K562 (cell line): ENCODE results near the gene HPS3. TPM values are rescaled to one million over a fixed set of nuclear protein-coding genes. Genes with fewer than 3 reads are reported as not detected.
A peak's percentile ranks its signal among the peaks of the same experiment; 100 is the strongest.

Experiments used
- BCOR ChIP-seq: fragments of 450-650 bp; IDR thresholded peaks from 2 replicates; pipeline ENCODE4 v1.6.1; 2016
- CC2D1A ChIP-seq: fragments of 450-650 bp; IDR thresholded peaks from 2 replicates; pipeline ENCODE4 v1.6.1; 2017; ENCODE audit warnings: mild to moderate bottlenecking
- CCNT2 ChIP-seq: IDR thresholded peaks from 2 replicates; pipeline ENCODE4 v1.6.1; 2011; ENCODE audit warnings: borderline replicate concordance, low read depth, mild to moderate bottlenecking, moderate library complexity, mixed read lengths, low read length; ENCODE audit not compliant: insufficient read length; ENCODE audit errors: extremely low read depth
- GATAD2A ChIP-seq: fragments of 450-650 bp; IDR thresholded peaks from 2 replicates; pipeline ENCODE4 v1.6.1; 2017
- GTF2E2 ChIP-seq: fragments of 200-800 bp; sonication (Bioruptor generic); IDR thresholded peaks from 2 replicates; pipeline ENCODE4 v1.6.1; 2016; ENCODE audit warnings: missing genetic modification characterization, missing compliant biosample characterization
- HDGF ChIP-seq: fragments of 450-650 bp; IDR thresholded peaks from 2 replicates; pipeline ENCODE4 v1.6.1; 2016
- HINFP ChIP-seq: fragments of 450-650 bp; conservative IDR thresholded peaks from 2 replicates; pipeline ENCODE4 v1.6.1; 2016; ENCODE audit warnings: missing genetic modification characterization, low read depth, mild to moderate bottlenecking, control low read depth, missing compliant biosample characterization
- KAT2B ChIP-seq: IDR thresholded peaks from one replicate; pipeline ENCODE4 v1.6.1; 2012; ENCODE audit warnings: low read depth, mild to moderate bottlenecking, control low read depth, inconsistent platforms, low read length, moderate library complexity
- KLF16 ChIP-seq: IDR thresholded peaks from 2 replicates; pipeline ENCODE4 v1.6.1; 2016; ENCODE audit warnings: antibody characterized with exemption
- MCM5 ChIP-seq: fragments of 450-650 bp; IDR thresholded peaks from 2 replicates; pipeline ENCODE4 v1.6.1; 2016; ENCODE audit warnings: low read depth
- MTA3 ChIP-seq: fragments of 450-650 bp; formaldehyde crosslinking; IDR thresholded peaks from 2 replicates; pipeline ENCODE4 v1.6.1; 2017; ENCODE audit warnings: mild to moderate bottlenecking, borderline replicate concordance
- NELFE ChIP-seq: IDR thresholded peaks from 2 replicates; pipeline ENCODE4 v1.6.1; 2011; ENCODE audit warnings: mild to moderate bottlenecking; ENCODE audit not compliant: insufficient read depth, insufficient read length
- NFE2L1 ChIP-seq: fragments of 450-650 bp; IDR thresholded peaks from 2 replicates; pipeline ENCODE4 v1.6.1; 2016; ENCODE audit warnings: missing genetic modification characterization, low read depth, mild to moderate bottlenecking, missing compliant biosample characterization, moderate library complexity, borderline replicate concordance
- PHF8 ChIP-seq: fragments of 200-600 bp; sonication (generic); IDR thresholded peaks from 2 replicates; pipeline ENCODE4 v1.6.1; 2012; ENCODE audit warnings: mixed run types, mild to moderate bottlenecking, inconsistent platforms, low read length, moderate library complexity, borderline replicate concordance
- POLR2AphosphoS5 ChIP-seq: IDR thresholded peaks from 2 replicates; pipeline ENCODE4 v1.6.1; 2011; ENCODE audit warnings: mild to moderate bottlenecking, low read depth, low read length, moderate library complexity; ENCODE audit not compliant: control insufficient read depth, insufficient read depth
- POLR2H ChIP-seq: IDR thresholded peaks from 2 replicates; pipeline ENCODE4 v1.6.1; 2016; ENCODE audit warnings: missing genetic modification characterization, low read depth, mild to moderate bottlenecking, control low read depth, missing compliant biosample characterization, moderate library complexity
- RBM17 ChIP-seq: fragments of 200-400 bp; formaldehyde crosslinking; IDR thresholded peaks from 2 replicates; pipeline ENCODE4 v1.6.1; 2017; ENCODE audit warnings: low read depth, mild to moderate bottlenecking, low read length, borderline replicate concordance
- SMAD4 ChIP-seq: fragments of 250-450 bp; sonication (Bioruptor Pico); conservative IDR thresholded peaks from 2 replicates; pipeline ENCODE4 v1.8.0; 2021; ENCODE audit warnings: inconsistent platforms, mild to moderate bottlenecking, moderate library complexity
- SUPT5H ChIP-seq: fragments of 450-650 bp; IDR thresholded peaks from 2 replicates; pipeline ENCODE4 v1.6.1; 2016
- TAF9B ChIP-seq: fragments of 450-650 bp; IDR thresholded peaks from 2 replicates; pipeline ENCODE4 v1.6.1; 2018; ENCODE audit warnings: mild to moderate bottlenecking; ENCODE audit not compliant: partially characterized antibody
- YY1 ChIP-seq, 3 experiments: IDR thresholded peaks; 2 replicates each; pipeline ENCODE4 v1.6.1; 2011; ENCODE audit warnings: low read length in 2 of 3, mild to moderate bottlenecking in 2 of 3, moderate library complexity in 2 of 3, borderline replicate concordance in 1 of 3, control low read depth in 1 of 3, low read depth in 1 of 3; ENCODE audit not compliant: insufficient read depth in 3 of 3, insufficient replicate concordance in 2 of 3, control insufficient read depth in 1 of 3, insufficient read length in 1 of 3; ENCODE audit errors: extremely low read depth in 1 of 3
- ZFP1 ChIP-seq: fragments of 450-650 bp; formaldehyde crosslinking; IDR thresholded peaks from 2 replicates; pipeline ENCODE4 v1.4.0; 2020; ENCODE audit warnings: mild to moderate bottlenecking, mixed read lengths
- ZNF23 ChIP-seq: fragments of 250-450 bp; sonication (Bioruptor Pico); IDR thresholded peaks from 2 replicates; pipeline ENCODE4 v1.4.0; 2020; ENCODE audit warnings: mild to moderate bottlenecking
- ZNF589 ChIP-seq: fragments of 200-800 bp; sonication (Bioruptor generic); IDR thresholded peaks from 2 replicates; pipeline ENCODE4 v1.6.1; 2016; ENCODE audit warnings: low read depth, missing genetic modification characterization, missing compliant biosample characterization
- polyA plus RNA-seq, 8 experiments: library from polyadenylated mRNA; depleted of rRNA in 4 of 8; stranded (reverse) in 5 of 8; unstranded in 3 of 8; fragments of >200 nt; fragmentation: Nextera tagmentation in 2 of 8; fragmentation: Illumina TruSeq in 1 of 8; extraction: Ambion mirVana in 2 of 8; extraction: Trizol in 1 of 8; gene quantifications; 2 replicates each; pipeline versions ENCODE4 v1.2.1 to v1.2.3, GENCODE V29; 2011 to 2014; ENCODE audit warnings: inconsistent platforms in 1 of 8, missing spikeins in 1 of 8
- total RNA-seq, 7 experiments: library from RNA; depleted of rRNA in 6 of 7; stranded (reverse); fragments of >200 nt in 6 of 7; fragmentation: Illumina TruSeq in 2 of 7; extraction: Trizol in 2 of 7; gene quantifications; 2 replicates each; pipeline versions ENCODE4 v1.2.1 to v1.2.3, GENCODE V29; 2011 to 2021; ENCODE audit warnings: low replicate concordance in 1 of 7
- TF ChIP-seq, protein P1 (sequence below), 3 experiments: IDR thresholded peaks in 2 of 3; conservative IDR thresholded peaks in 1 of 3; 2 replicates each; pipeline ENCODE4 v1.5.1; 2011 to 2012; ENCODE audit warnings: low read length in 3 of 3, mild to moderate bottlenecking in 3 of 3, control low read depth in 2 of 3, improper control_type of control experiment in 1 of 3, inconsistent platforms in 1 of 3, low read depth in 1 of 3, mixed read lengths in 1 of 3, moderate library complexity in 1 of 3; ENCODE audit not compliant: insufficient read depth in 2 of 3

HPS3 gene
- total and polyA plus RNA-seq, 9 of the 15 experiments (the other 6 are each of a cell fraction or from before 2014, with no cell fraction given), result 1.2 to 11.3 (median 7.6) TPM

DNA sequence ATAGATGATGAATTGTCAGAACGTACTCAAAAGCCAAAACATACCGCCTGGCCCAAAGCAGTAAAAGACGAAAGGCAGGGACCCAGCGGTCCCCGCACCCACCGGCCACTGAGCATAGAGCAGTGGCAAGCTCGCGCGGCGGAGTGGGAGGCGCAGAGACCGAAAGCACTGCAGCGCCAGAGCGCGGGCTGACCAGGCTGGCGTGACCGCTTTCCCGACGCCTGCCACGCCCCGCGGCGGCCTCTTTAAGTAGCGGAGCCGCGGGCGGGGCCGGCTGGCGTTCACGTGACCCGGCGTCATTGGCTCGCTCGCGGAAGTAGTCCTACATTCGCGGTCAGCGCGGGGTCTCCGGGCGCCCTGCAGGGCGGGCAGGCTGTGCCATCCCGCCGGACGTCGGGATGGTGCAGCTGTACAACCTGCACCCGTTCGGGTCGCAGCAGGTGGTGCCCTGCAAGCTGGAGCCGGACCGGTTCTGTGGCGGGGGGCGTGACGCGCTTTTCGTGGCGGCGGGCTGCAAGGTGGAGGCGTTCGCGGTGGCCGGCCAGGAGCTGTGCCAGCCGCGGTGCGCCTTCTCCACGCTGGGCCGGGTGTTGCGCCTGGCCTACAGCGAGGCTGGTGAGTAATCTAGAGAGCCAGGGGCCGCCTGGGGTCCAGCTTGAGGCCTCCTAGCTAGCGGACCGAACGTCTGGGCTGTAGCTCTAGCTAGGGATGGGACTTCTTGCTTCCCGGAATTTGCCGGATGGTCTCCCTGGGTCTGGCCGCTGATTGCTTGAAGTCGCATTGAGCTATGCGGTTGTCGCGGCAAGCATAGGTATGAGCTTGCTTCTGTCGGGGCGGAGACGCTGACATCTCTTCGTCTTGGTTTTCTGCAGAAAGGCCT, at the start of gene HPS3 (continued):
- TF ChIP-seq POLR2AphosphoS5 (peak; percentile 64; the same call in 1 of the 2 replicates), GTF2E2 (tag) (0 out of 2 replicates have a peak, but pooled peaks have one; percentile 26), NFE2L1 (tag) (no peak), MTA3 (peak; percentile 97), MCM5 (no peak), RBM17 (no peak), PHF8 (peak; percentile 95; the same call in 1 of the 2 replicates), ZFP1 (CRISPR knock-in tag) (no peak), SUPT5H (peak; percentile 66), GATAD2A (no peak), KLF16 (no peak; the same call in 1 of the 2 replicates), ZNF589 (CRISPR knock-in tag) (no peak), YY1 (IDR thresholded peaks at IDR 0.05; ENCODE audit: borderline replicate concordance in 1 of 3, control insufficient read depth in 1 of 3, extremely low read depth in 1 of 3, insufficient read depth in 3 of 3, insufficient read length in 1 of 3, insufficient replicate concordance in 2 of 3, low read depth in 1 of 3, low read length in 2 of 3) (peak in 1 of 3 experiments; percentile 27), CCNT2 (peak; percentile 88), POLR2H (tag) (no peak), HINFP (tag) (no peak), ZNF23 (CRISPR knock-in tag) (no peak), CC2D1A (no peak), HDGF (no peak), KAT2B (no peak), BCOR (peak; percentile 77; the same call in 1 of the 2 replicates), SMAD4 (CRISPR knock-in tag) (peak; percentile 82), NELFE (no peak), TAF9B (no peak)
- TF ChIP-seq, protein P1, sequence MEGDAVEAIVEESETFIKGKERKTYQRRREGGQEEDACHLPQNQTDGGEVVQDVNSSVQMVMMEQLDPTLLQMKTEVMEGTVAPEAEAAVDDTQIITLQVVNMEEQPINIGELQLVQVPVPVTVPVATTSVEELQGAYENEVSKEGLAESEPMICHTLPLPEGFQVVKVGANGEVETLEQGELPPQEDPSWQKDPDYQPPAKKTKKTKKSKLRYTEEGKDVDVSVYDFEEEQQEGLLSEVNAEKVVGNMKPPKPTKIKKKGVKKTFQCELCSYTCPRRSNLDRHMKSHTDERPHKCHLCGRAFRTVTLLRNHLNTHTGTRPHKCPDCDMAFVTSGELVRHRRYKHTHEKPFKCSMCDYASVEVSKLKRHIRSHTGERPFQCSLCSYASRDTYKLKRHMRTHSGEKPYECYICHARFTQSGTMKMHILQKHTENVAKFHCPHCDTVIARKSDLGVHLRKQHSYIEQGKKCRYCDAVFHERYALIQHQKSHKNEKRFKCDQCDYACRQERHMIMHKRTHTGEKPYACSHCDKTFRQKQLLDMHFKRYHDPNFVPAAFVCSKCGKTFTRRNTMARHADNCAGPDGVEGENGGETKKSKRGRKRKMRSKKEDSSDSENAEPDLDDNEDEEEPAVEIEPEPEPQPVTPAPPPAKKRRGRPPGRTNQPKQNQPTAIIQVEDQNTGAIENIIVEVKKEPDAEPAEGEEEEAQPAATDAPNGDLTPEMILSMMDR (IDR thresholded peaks at IDR 0.05 in 2 of 3, conservative IDR thresholded peaks at IDR 0.05 in 1 of 3; ENCODE audit: insufficient read depth in 2 of 3, low read depth in 1 of 3, low read length in 3 of 3), result no peak
